ENCODE measurements around the gene RPUSD4. TPM values are rescaled to one million over a fixed set of nuclear protein-coding genes. Genes with fewer than 3 reads are reported as not detected.

Gene RPUSD4
- total and polyA plus RNA-seq, 4 donors = 14.5 to 24.0 (median 20.8) TPM

GRCh38 chr11:126233391-126233790 is 21.9 kb upstream of the RPUSD4 start:
- H3K4me1 ChIP-seq (ENCODE audit: control insufficient read depth in 1 of 2, insufficient read depth in 2 of 2, low read length in 2 of 2) = no peaks in the 10 kb centered on the region
- H3K27ac ChIP-seq (ENCODE audit: low read depth in 1 of 2, low read length in 2 of 2) = no peak overlapping the region
- DNase-seq (no peak), ATAC-seq (ENCODE audit: low FRiP score) (no peak)
- H3K4me3 ChIP-seq (ENCODE audit: low read length in 2 of 2) = no peak overlapping the region
- intact Hi-C loops (cut with DNase I) = no loop called here
- H3K36me3 ChIP-seq (ENCODE audit: control insufficient read depth in 1 of 2, insufficient read depth in 2 of 2, low read length in 1 of 2) = peaks cover 0 to 3% of the 10 kb centered on the region in 2 donors
- no peaks in the 10 kb centered on the region for H3K27me3 ChIP-seq (ENCODE audit: control insufficient read depth in 1 of 2, insufficient read depth in 2 of 2, low read length in 1 of 2)
- 89 to 98% methylated on average over 4 of the region's 4 CpGs for WGBS, 2 donors
- no peaks in the 10 kb centered on the region for H3K9me3 ChIP-seq (ENCODE audit: control insufficient read depth, low read length)

DNA sequence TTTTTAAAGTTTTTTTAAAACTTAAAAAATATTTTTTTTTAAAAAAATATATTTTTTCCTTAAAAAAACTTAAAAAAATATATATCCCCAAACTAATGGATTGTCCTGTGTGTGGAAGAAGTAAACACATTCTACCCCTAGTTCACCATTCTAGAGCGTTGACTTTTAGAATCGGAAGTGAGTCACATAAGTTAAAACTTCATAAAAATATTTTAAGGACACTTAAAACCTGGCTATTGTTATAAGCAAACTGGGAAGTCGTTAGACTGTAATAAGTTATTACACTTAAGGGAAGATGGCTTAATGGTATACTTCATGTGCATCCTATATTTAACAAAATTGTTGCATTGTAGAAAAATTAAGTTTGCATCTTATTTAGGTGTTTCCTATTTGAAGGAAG is 21.2 kb upstream of the RPUSD4 start:
- intact Hi-C loops (cut with DNase I) = no loop called here
- Histone ChIP-seq H3K4me3 (ENCODE audit: low read length in 2 of 2) (no peak overlapping the region), H3K9me3 (ENCODE audit: control insufficient read depth, low read length) (no peaks in the 10 kb centered on the region), H3K27ac (ENCODE audit: low read depth in 1 of 2, low read length in 2 of 2) (no peak overlapping the region), H3K27me3 (ENCODE audit: control insufficient read depth in 1 of 2, insufficient read depth in 2 of 2, low read length in 1 of 2) (no peaks in the 10 kb centered on the region), H3K4me1 (ENCODE audit: control insufficient read depth in 1 of 2, insufficient read depth in 2 of 2, low read length in 2 of 2) (no peaks in the 10 kb centered on the region), H3K36me3 (ENCODE audit: control insufficient read depth in 1 of 2, insufficient read depth in 2 of 2, low read length in 1 of 2) (peaks cover 0 to 3% of the 10 kb centered on the region in 2 donors)
- ATAC-seq (ENCODE audit: low FRiP score) (no peak), DNase-seq (no peak)
- 93 to 96% methylated on average over 3 of the region's 3 CpGs for WGBS, 2 donors

DNA sequence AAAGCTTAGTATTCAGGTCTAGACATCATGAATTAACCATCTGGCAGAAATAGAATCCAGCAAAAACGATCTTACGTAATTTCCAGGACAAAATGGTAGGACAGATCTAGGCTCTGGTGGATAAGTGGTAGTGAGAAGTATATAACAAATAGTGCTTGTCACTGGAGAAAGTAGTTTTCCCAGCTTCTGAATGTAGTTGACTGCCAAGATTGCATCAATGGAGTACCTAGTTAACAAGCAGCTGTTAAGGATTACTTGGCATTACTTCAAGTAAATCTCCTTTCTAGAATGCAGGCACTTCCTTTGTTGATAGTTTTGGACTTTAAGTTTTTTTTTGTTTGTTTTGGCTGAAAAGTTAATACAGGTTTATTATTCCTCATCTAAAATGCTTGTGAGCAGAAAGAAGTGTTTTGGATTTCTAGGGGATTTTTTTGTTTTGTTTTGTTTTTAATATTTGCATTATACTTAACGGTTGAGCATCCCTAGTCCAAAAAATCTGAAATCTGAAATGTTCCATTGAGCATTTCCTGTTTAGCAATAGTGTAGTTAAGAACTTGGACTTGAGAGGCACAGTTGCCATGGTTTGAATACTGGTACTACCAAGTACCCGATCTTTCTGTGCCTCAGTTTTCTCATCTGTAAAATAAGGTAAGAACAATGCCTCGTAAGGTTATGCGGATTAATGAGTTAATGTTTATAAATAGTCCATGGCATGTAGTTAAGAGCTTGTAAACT is 20.4 kb upstream of the RPUSD4 start:
- Histone ChIP-seq H3K9me3 (ENCODE audit: control insufficient read depth, low read length) (no peaks in the 10 kb centered on the region), H3K27ac (ENCODE audit: low read depth in 1 of 2, low read length in 2 of 2) (no peak overlapping the region), H3K36me3 (ENCODE audit: control insufficient read depth in 1 of 2, insufficient read depth in 2 of 2, low read length in 1 of 2) (peaks cover 0 to 3% of the 10 kb centered on the region in 2 donors), H3K4me1 (ENCODE audit: control insufficient read depth in 1 of 2, insufficient read depth in 2 of 2, low read length in 2 of 2) (no peaks in the 10 kb centered on the region), H3K4me3 (ENCODE audit: low read length in 2 of 2) (no peak overlapping the region), H3K27me3 (ENCODE audit: control insufficient read depth in 1 of 2, insufficient read depth in 2 of 2, low read length in 1 of 2) (no peaks in the 10 kb centered on the region)
- intact Hi-C loops (cut with DNase I) = no loop called here
- WGBS, 2 donors = 75 to 78% methylated on average over 6 of the region's 6 CpGs
- ATAC-seq (ENCODE audit: low FRiP score) (no peak), DNase-seq (no peak)

DNA sequence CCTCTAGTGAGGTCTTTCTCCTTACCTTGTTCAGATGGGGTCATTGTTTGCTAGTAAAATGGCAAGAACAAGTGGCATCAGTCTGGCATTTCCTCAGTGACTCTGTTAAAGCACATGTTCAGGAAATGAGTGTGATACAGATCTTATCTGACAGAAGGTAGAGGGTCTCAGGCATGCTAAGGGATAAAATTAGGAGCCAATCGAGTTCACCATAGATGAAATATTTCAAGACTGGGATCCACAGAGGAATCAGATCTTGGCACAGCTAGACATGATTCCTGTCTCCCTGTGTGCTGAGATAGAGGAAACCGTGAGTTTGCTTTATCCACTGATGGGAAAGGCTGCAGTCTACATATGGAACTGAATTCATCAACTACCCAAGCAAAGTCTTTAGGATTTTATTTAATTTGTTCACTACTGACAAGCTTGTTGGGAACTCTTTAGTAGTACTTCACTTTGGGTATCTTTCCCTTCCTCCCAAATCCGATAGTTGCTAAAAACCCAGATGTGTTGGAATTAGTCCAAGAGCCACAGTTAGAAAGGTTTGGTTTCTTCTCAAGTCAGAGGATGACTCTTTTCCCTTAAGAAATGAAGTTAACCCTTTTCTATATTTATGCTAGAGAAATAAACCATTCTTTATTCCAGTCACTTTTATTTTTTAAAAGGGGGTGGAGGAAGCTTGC is 18.5 kb upstream of the RPUSD4 start:
- Histone ChIP-seq H3K9me3 (ENCODE audit: control insufficient read depth, low read length) (no peaks in the 10 kb centered on the region), H3K27ac (ENCODE audit: low read depth in 1 of 2, low read length in 2 of 2) (no peak overlapping the region), H3K36me3 (ENCODE audit: control insufficient read depth in 1 of 2, insufficient read depth in 2 of 2, low read length in 1 of 2) (peaks cover 0 to 3% of the 10 kb centered on the region in 2 donors), H3K4me3 (ENCODE audit: low read length in 2 of 2) (no peak overlapping the region), H3K4me1 (ENCODE audit: control insufficient read depth in 1 of 2, insufficient read depth in 2 of 2, low read length in 2 of 2) (no peaks in the 10 kb centered on the region), H3K27me3 (ENCODE audit: control insufficient read depth in 1 of 2, insufficient read depth in 2 of 2, low read length in 1 of 2) (no peaks in the 10 kb centered on the region)
- ATAC-seq (ENCODE audit: low FRiP score) = no peak
- intact Hi-C loops (cut with DNase I) = no loop called here
- 49 to 50% methylated on average over 3 of the region's 3 CpGs for WGBS, 2 donors
- DNase-seq = no peak

- DNase-seq (no peak), ATAC-seq (ENCODE audit: low FRiP score) (no peak)
- Histone ChIP-seq H3K9me3 (ENCODE audit: control insufficient read depth, low read length) (no peaks in the 10 kb centered on the region), H3K27me3 (ENCODE audit: control insufficient read depth in 1 of 2, insufficient read depth in 2 of 2, low read length in 1 of 2) (no peaks in the 10 kb centered on the region), H3K36me3 (ENCODE audit: control insufficient read depth in 1 of 2, insufficient read depth in 2 of 2, low read length in 1 of 2) (peaks cover 0 to 3% of the 10 kb centered on the region in 2 donors), H3K4me1 (ENCODE audit: control insufficient read depth in 1 of 2, insufficient read depth in 2 of 2, low read length in 2 of 2) (no peaks in the 10 kb centered on the region), H3K27ac (ENCODE audit: low read depth in 1 of 2, low read length in 2 of 2) (no peak overlapping the region), H3K4me3 (ENCODE audit: low read length in 2 of 2) (no peak overlapping the region)
- 96 to 97% methylated on average over 10 to 11 of the region's 15 CpGs for WGBS, 2 donors
- intact Hi-C loops (cut with DNase I) = no loop called here
Measured at GRCh38 chr11:126226334-126227084, 15.1 kb upstream of the RPUSD4 start.

- no peak overlapping the region for H3K27ac ChIP-seq (ENCODE audit: low read depth in 1 of 2, low read length in 2 of 2)
- H3K4me1 ChIP-seq (ENCODE audit: control insufficient read depth in 1 of 2, insufficient read depth in 2 of 2, low read length in 2 of 2) = no peaks in the 10 kb centered on the region
- intact Hi-C loops (cut with DNase I) = no loop called here
- no peak for ATAC-seq (ENCODE audit: low FRiP score)
- DNase-seq = no peak
- H3K9me3 ChIP-seq (ENCODE audit: control insufficient read depth, low read length) = no peaks in the 10 kb centered on the region
- WGBS, 2 donors = 88 to 93% methylated on average over 2 of the region's 2 CpGs
- peaks cover 0 to 3% of the 10 kb centered on the region in 2 donors for H3K36me3 ChIP-seq (ENCODE audit: control insufficient read depth in 1 of 2, insufficient read depth in 2 of 2, low read length in 1 of 2)
- no peaks in the 10 kb centered on the region for H3K27me3 ChIP-seq (ENCODE audit: control insufficient read depth in 1 of 2, insufficient read depth in 2 of 2, low read length in 1 of 2)
- H3K4me3 ChIP-seq (ENCODE audit: low read length in 2 of 2) = no peak overlapping the region
Measured at GRCh38 chr11:126225295-126225665, 13.8 kb upstream of the RPUSD4 start.

- DNase-seq (no peak), ATAC-seq (ENCODE audit: low FRiP score) (no peak)
- 76 to 82% methylated on average over 6 of the region's 6 CpGs for WGBS, 2 donors
Measured at GRCh38 chr11:126224647-126225294, 13.3 kb upstream of the RPUSD4 start.

DNA sequence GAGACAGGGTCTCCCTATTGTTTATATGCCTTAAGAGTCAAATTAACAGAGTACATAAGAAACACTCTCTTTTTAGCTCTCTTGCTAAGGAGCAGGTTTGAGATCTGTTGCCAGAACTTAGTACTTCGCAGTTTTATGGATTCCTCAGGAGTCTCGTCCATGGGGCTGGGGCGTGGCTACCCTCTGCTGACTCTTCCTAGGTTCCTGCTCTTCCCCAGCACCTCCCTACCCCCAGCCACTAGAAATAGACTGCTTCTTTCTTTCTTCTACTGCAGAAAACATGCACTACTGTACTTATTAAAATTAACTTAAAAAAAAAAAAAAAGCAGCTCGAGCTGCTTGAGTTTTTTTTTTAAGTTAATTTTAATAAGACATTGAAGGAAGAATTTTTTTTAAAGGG is 8.1 kb upstream of the RPUSD4 start:
- Histone ChIP-seq H3K4me1 (ENCODE audit: control insufficient read depth in 1 of 2, insufficient read depth in 2 of 2, low read length in 2 of 2) (no peaks in the 10 kb centered on the region), H3K27me3 (ENCODE audit: control insufficient read depth in 1 of 2, insufficient read depth in 2 of 2, low read length in 1 of 2) (no peaks in the 10 kb centered on the region), H3K27ac (ENCODE audit: low read depth in 1 of 2, low read length in 2 of 2) (no peak overlapping the region), H3K9me3 (ENCODE audit: control insufficient read depth, low read length) (no peaks in the 10 kb centered on the region), H3K36me3 (ENCODE audit: control insufficient read depth in 1 of 2, insufficient read depth in 2 of 2, low read length in 1 of 2) (no peaks in the 10 kb centered on the region), H3K4me3 (ENCODE audit: low read length in 2 of 2) (no peak overlapping the region)
- intact Hi-C loops (cut with DNase I) = loop anchor here in 1 of 2 donors (10.0 kb wide), 1 partner anchor 625 kb away; the partner anchor contains the start of gene STT3A
- no peak for ATAC-seq (ENCODE audit: low FRiP score)
- 75 to 83% methylated on average over 4 of the region's 4 CpGs for WGBS, 2 donors
- DNase-seq = no peak

More at GRCh38 chr11:126224647-126225294, 13.3 kb upstream of the RPUSD4 start:
- no peaks in the 10 kb centered on the region for H3K9me3 ChIP-seq (ENCODE audit: control insufficient read depth, low read length)
- H3K27me3 ChIP-seq (ENCODE audit: control insufficient read depth in 1 of 2, insufficient read depth in 2 of 2, low read length in 1 of 2) = no peaks in the 10 kb centered on the region
- H3K36me3 ChIP-seq (ENCODE audit: control insufficient read depth in 1 of 2, insufficient read depth in 2 of 2, low read length in 1 of 2) = peaks cover 0 to under 1% of the 10 kb centered on the region in 2 donors
- H3K27ac ChIP-seq (ENCODE audit: low read depth in 1 of 2, low read length in 2 of 2) = no peak overlapping the region
- intact Hi-C loops (cut with DNase I) = no loop called here
- H3K4me1 ChIP-seq (ENCODE audit: control insufficient read depth in 1 of 2, insufficient read depth in 2 of 2, low read length in 2 of 2) = no peaks in the 10 kb centered on the region
- no peak overlapping the region for H3K4me3 ChIP-seq (ENCODE audit: low read length in 2 of 2)
